ENCODE measurements around the gene AFMID. TPM values are rescaled to one million over a fixed set of nuclear protein-coding genes. Genes with fewer than 3 reads are reported as not detected.
A peak's percentile ranks its signal among the peaks of the same experiment; 100 is the strongest.

Gene AFMID
- total and polyA plus RNA-seq, 9 of the 15 experiments (the other 6 are each of a cell fraction or from before 2014, with no cell fraction given): 62.1 to 188 (median 74.4) TPM

GRCh38 chr17:78168242-78168902 is 18.8 kb upstream of the AFMID start, which contains the start of gene SYNGR2 (continued):
- TF ChIP-seq MED1 (CRISPR knock-in tag; IDR thresholded peaks at IDR 0.05; ENCODE audit: borderline replicate concordance) (no peak), TBP (optimal IDR thresholded peaks at IDR 0.05; ENCODE audit: low read depth, low read length) (peak; percentile 52), ZNF436 (CRISPR knock-in tag; IDR thresholded peaks at IDR 0.05) (0 out of 2 replicates have a peak, but pooled peaks have one; percentile 8), TGIF2 (CRISPR knock-in tag; IDR thresholded peaks at IDR 0.05) (no peak), SRSF1 (IDR thresholded peaks at IDR 0.05; ENCODE audit: low read depth, low read length) (no peak), ZNF398 (CRISPR knock-in tag; IDR thresholded peaks at IDR 0.05) (no peak), CREB1 (IDR thresholded peaks at IDR 0.05) (0 out of 2 replicates have a peak, but pooled peaks have one; percentile 24), CREB1 (CRISPR knock-in tag; IDR thresholded peaks at IDR 0.05) (peak; percentile 48; the same call in 1 of the 2 replicates), CBFA2T2 (conservative IDR thresholded peaks at IDR 0.05) (no peak), CBX8 (IDR thresholded peaks at IDR 0.05; ENCODE audit: borderline replicate concordance, extremely low read depth, low read depth, low read length, poor library complexity, severe bottlenecking) (no peak), ZBTB43 (CRISPR knock-in tag; IDR thresholded peaks at IDR 0.05) (0 out of 2 replicates have a peak, but pooled peaks have one; percentile 25), USF2 (CRISPR knock-in tag; IDR thresholded peaks at IDR 0.05) (no peak), SLC30A9 (CRISPR knock-in tag; IDR thresholded peaks at IDR 0.05) (no peak), TEAD1 (CRISPR knock-in tag; IDR thresholded peaks at IDR 0.05) (0 out of 4 replicates have a peak, but pooled peaks of 1 of the 2 experiments have one; percentile 37), PHB2 (IDR thresholded peaks at IDR 0.05; ENCODE audit: low read depth) (no peak), ARID4B (CRISPR knock-in tag; IDR thresholded peaks at IDR 0.05) (no peak; the same call in 1 of the 2 replicates), POLR2AphosphoS5 (IDR thresholded peaks at IDR 0.05; ENCODE audit: control insufficient read depth, insufficient read depth, low read depth, low read length) (0 out of 2 replicates have a peak, but pooled peaks have one; percentile 51), PRPF4 (IDR thresholded peaks at IDR 0.05; ENCODE audit: insufficient read depth, low read depth, low read length, poor library complexity, severe bottlenecking) (no peak), SMARCB1 (IDR thresholded peaks at IDR 0.05; ENCODE audit: insufficient read length, low read depth) (no peak)
